ENCODE results near the gene TMEM135. TPM values are rescaled to one million over a fixed set of nuclear protein-coding genes. Genes with fewer than 3 reads are reported as not detected.

Gene TMEM135
- total and polyA plus RNA-seq, 2 donors (not counting 1 experiment from before 2014, with no cell fraction given), result 2.7 to 19.5 TPM

- intact Hi-C loops (cut with micrococcal nuclease), result no loop called here
- no peak for DNase-seq
- WGBS (ENCODE audit: insufficient coverage), result 100% methylated on average over 1 of the region's 1 CpG
- Mint-ChIP-seq H3K27ac (no peak overlapping the region), H3K9me3 (ENCODE audit: insufficient read depth) (peaks cover 3% of the 10 kb centered on the region), H3K4me3 (no peak overlapping the region), H3K4me1 (peaks cover 7% of the 10 kb centered on the region), H3K27me3 (no peaks in the 10 kb centered on the region)
- H4K20me1 ChIP-seq (ENCODE audit: control insufficient read depth, insufficient read depth, low read length, poor library complexity, severe bottlenecking), result no peaks in the 10 kb centered on the region
- H2AFZ ChIP-seq (ENCODE audit: insufficient read depth, low read depth, low read length, poor library complexity, severe bottlenecking), result no peak overlapping the region
- no peaks in the 10 kb centered on the region for H3K27me3 ChIP-seq (replicated peaks in 1 of 4; ENCODE audit: control extremely low read depth in 1 of 4, control insufficient read depth in 3 of 4, insufficient read depth in 4 of 4, low read length in 3 of 4)
- H3K79me2 ChIP-seq (ENCODE audit: control insufficient read depth, insufficient read depth, low read length), result peaks cover 46% of the 10 kb centered on the region
- ChIA-PET CTCF (no interaction called here), POLR2A (no interaction called here)
- H3K36me3 ChIP-seq (replicated peaks in 1 of 2; ENCODE audit: control extremely low read depth in 1 of 2, control insufficient read depth in 1 of 2, extremely low read depth in 1 of 2, insufficient read depth in 2 of 2, low read length in 1 of 2), result peaks cover 0 to 7% of the 10 kb centered on the region in 2 experiments
- ATAC-seq (ENCODE audit: low read depth), result no peak
- no peak for TF ChIP-seq CTCF (IDR thresholded peaks at IDR 0.05)
- TF ChIP-seq EZH2 (IDR thresholded peaks at IDR 0.05; ENCODE audit: borderline replicate concordance, insufficient read depth, low read depth, low read length, poor library complexity, severe bottlenecking), result no peak
- H3K4me3 ChIP-seq (ENCODE audit: control extremely low read depth in 1 of 5, extremely low read depth in 1 of 5, insufficient read depth in 1 of 5, low read depth in 2 of 5, low read length in 4 of 5), result no peak overlapping the region
- H3K4me2 ChIP-seq (replicated peaks; ENCODE audit: low read depth, low read length, poor library complexity, severe bottlenecking), result no peak overlapping the region
- peaks cover 2 to 8% of the 10 kb centered on the region in 2 donors for H3K4me1 ChIP-seq (ENCODE audit: control insufficient read depth in 2 of 2, insufficient read depth in 2 of 2, low read length in 2 of 2)
- peaks cover 0 to 1% (median 0%) of the 10 kb centered on the region in 3 donors for H3K9me3 ChIP-seq (ENCODE audit: control extremely low read depth in 1 of 3, control insufficient read depth in 2 of 3, insufficient read depth in 1 of 3, low read length in 2 of 3)
- no peak overlapping the region for H3K9ac ChIP-seq (ENCODE audit: low read length)
- H3K27ac ChIP-seq (ENCODE audit: low read length in 2 of 2), result no peak overlapping the region
Observed at GRCh38 chr11:87043894-87044293, 6.2 kb downstream of the TMEM135 start.

- H2AFZ ChIP-seq (ENCODE audit: insufficient read depth, low read depth, low read length, poor library complexity, severe bottlenecking), result no peak overlapping the region
- POLR2A ChIA-PET, result no interaction called here
- intact Hi-C loops (cut with micrococcal nuclease), result no loop called here
- no peak overlapping the region for H3K4me2 ChIP-seq (replicated peaks; ENCODE audit: low read depth, low read length, poor library complexity, severe bottlenecking)
- Mint-ChIP-seq H3K4me1 (no peaks in the 10 kb centered on the region), H3K4me3 (no peak overlapping the region), H3K27me3 (no peaks in the 10 kb centered on the region), H3K9me3 (ENCODE audit: insufficient read depth) (peaks cover 3% of the 10 kb centered on the region), H3K27ac (no peak overlapping the region)
- H4K20me1 ChIP-seq (ENCODE audit: control insufficient read depth, insufficient read depth, low read length, poor library complexity, severe bottlenecking), result no peaks in the 10 kb centered on the region
- H3K9me3 ChIP-seq (ENCODE audit: control extremely low read depth in 1 of 3, control insufficient read depth in 2 of 3, insufficient read depth in 1 of 3, low read length in 2 of 3), result peaks cover 0 to 1% (median 0%) of the 10 kb centered on the region in 3 donors
- H3K36me3 ChIP-seq (replicated peaks in 1 of 2; ENCODE audit: control extremely low read depth in 1 of 2, control insufficient read depth in 1 of 2, extremely low read depth in 1 of 2, insufficient read depth in 2 of 2, low read length in 1 of 2), result peaks cover 0 to 7% of the 10 kb centered on the region in 2 experiments
- no peak for TF ChIP-seq EZH2 (IDR thresholded peaks at IDR 0.05; ENCODE audit: borderline replicate concordance, insufficient read depth, low read depth, low read length, poor library complexity, severe bottlenecking)
- TF ChIP-seq CTCF (IDR thresholded peaks at IDR 0.05), result no peak
- no peak overlapping the region for H3K9ac ChIP-seq (ENCODE audit: low read length)
- no peaks in the 10 kb centered on the region for H3K27me3 ChIP-seq (replicated peaks in 1 of 4; ENCODE audit: control extremely low read depth in 1 of 4, control insufficient read depth in 3 of 4, insufficient read depth in 4 of 4, low read length in 3 of 4)
- H3K4me1 ChIP-seq (ENCODE audit: control insufficient read depth in 2 of 2, insufficient read depth in 2 of 2, low read length in 2 of 2), result no peaks in the 10 kb centered on the region
- H3K79me2 ChIP-seq (ENCODE audit: control insufficient read depth, insufficient read depth, low read length), result peaks cover 17% of the 10 kb centered on the region
- CTCF ChIA-PET, result no interaction called here
- H3K4me3 ChIP-seq (ENCODE audit: control extremely low read depth in 1 of 5, extremely low read depth in 1 of 5, insufficient read depth in 1 of 5, low read depth in 2 of 5, low read length in 4 of 5), result no peak overlapping the region
- no peak for ATAC-seq (ENCODE audit: low read depth)
- WGBS (ENCODE audit: insufficient coverage), result no CpG with 5 or more reads among the region's 2 CpGs
- no peak for DNase-seq
- no peak overlapping the region for H3K27ac ChIP-seq (ENCODE audit: low read length in 2 of 2)
Observed at GRCh38 chr11:87046824-87047223, 9.1 kb downstream of the TMEM135 start.
